ENCODE results near the gene CTNNA3.
"Not testable (repeated sequence)": the region's sequence is repeated elsewhere in the genome, so short reads cannot be mapped to it uniquely, and the experiment has no call there.

The CTNNA3 gene

GRCh38 chr10:67246066-67246555 lies 449.9 kb downstream of the CTNNA3 start:
- DNase-seq (ENCODE audit: low spot score): no peak

GRCh38 chr10:67242528-67242927 lies 453.5 kb downstream of the CTNNA3 start:
- no peak for DNase-seq (ENCODE audit: low spot score)

DNA sequence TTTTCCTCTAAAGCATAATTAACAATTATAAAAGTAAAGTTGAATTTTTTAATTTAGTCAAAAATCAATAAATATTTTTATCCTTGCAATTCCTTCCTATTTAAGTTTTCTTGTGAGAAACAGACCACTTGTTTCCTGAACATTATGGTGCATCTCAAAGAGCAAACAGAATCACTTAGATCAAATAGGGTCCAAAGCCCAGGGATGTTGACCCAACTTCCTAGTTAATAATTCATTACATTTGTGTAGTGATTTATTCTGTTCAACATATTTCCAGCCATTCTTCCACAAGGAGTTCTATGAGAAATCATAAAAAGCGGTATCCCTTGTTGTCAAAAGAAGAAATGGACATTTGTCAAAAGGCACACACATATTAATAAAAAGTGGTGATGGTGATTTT lies 454.5 kb downstream of the CTNNA3 start:
- DNase-seq (ENCODE audit: low spot score): no peak

- no peak for DNase-seq (ENCODE audit: low spot score)
These were observed 456.0 kb downstream of the CTNNA3 start for GRCh38 chr10:67239864-67240497.

DNA sequence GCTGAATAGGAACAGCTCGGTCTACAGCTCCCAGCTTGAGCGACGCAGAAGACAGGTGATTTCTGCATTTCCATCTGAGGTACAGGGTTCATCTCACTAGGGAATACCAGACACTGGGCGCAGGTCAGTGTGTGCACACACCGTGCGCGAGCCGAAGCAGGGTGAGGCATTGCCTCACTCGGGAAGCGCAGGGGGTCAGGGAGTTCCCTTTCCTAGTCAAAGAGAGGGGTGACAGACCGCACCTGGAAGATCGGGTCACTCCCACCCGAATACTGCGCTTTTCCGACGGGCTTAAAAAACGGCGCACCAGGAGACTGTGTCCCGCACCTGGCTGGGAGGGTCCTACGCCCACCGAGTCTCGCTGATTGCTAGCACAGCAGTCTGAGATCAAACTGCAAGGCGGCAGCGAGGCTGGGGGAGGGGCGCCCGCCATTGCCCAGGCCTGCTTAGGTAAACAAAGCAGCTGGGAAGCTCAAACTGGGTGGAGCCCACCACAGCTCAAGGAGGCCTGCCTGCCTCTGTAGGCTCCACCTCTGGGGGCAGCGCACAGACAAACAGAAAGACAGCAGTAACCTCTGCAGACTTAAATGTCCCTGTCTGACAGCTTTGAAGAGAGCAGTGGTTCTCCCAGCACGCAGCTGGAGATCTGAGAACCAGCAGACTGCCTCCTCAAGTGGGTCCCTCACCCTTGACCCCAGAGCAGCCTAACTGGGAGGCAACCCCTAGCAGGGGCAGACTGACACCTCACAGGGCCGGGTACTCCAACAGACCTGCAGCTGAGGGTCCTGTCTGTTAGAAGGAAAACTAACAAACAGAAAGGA lies 465.1 kb downstream of the CTNNA3 start:
- not testable (repeated sequence) for DNase-seq (ENCODE audit: low spot score)

GRCh38 chr10:67225226-67225625 lies 470.8 kb downstream of the CTNNA3 start:
- peak; percentile 3 for DNase-seq (ENCODE audit: low spot score)

DNA sequence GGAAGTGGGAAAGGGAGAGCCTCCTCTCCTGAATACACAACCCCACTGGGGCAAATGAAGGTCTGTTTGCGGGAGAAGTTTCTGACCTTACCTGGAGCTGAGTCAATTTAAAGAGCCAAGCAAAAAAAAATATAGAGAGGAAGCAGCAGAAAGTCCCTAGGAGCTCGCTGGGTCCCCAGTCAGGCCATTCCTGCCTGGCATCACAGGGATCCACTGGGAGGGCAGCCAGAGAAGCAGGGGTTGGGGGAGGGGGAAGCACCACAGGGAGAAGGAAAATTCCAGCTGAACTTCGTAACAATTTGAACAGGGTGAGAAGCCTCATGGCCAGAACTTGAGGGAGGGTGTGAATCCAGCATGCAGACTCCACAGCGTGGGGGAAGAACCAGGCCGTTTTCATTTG lies 471.4 kb downstream of the CTNNA3 start:
- DNase-seq (ENCODE audit: low spot score): no peak

DNA sequence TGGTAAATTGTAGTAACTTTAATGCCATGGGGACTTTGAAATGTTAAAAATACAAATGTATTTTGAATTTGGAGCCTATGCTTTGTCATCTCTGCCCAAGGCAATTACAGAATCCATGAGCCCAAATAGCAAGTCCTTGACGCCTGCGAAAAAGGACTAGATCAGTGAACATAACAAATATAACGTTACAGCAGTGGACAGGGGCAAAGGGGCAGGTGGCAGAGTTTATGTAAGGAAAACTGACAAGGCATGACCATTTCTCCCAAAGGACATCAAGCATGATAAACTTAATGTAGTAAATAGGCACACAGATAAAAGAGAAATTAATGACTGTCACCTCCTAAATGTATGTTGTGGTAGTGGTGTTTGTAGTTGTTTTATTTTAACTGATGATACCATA lies 473.1 kb downstream of the CTNNA3 start:
- DNase-seq (ENCODE audit: low spot score): no peak

DNA sequence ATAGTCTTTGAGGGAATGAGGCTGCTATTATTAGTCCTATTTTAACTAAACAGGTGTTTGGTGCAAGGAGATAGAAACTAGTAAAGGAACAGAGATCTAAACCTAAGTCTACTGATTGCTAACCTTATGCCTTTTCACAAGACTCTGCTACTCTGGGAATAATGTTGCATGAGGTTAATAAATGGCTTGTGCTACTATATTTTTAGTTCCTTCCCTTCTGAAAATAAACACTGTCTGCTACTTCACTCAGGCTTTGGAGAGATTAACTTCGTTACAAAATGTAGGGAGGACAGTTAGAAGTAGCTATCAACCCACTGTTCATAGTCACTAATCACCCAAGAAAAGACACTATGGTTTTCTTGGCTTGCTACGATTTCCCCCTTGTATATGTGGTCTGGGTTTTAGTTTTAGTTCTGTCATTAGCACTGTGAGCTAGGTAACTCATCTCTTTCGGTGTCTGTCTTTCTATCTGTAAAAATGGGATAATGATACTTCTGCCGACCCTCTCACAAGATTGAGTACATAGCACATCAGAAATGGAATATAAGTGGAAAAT lies 474.0 kb downstream of the CTNNA3 start:
- no peak for DNase-seq (ENCODE audit: low spot score)

GRCh38 chr10:67211680-67212079 lies 484.3 kb downstream of the CTNNA3 start:
- DNase-seq (ENCODE audit: low spot score): no peak

- not testable (repeated sequence) for DNase-seq (ENCODE audit: low spot score)
These were observed 488.1 kb downstream of the CTNNA3 start for GRCh38 chr10:67207923-67208322.

- no peak for DNase-seq (ENCODE audit: low spot score)
These were observed 495.0 kb downstream of the CTNNA3 start for GRCh38 chr10:67200913-67201564.

DNA sequence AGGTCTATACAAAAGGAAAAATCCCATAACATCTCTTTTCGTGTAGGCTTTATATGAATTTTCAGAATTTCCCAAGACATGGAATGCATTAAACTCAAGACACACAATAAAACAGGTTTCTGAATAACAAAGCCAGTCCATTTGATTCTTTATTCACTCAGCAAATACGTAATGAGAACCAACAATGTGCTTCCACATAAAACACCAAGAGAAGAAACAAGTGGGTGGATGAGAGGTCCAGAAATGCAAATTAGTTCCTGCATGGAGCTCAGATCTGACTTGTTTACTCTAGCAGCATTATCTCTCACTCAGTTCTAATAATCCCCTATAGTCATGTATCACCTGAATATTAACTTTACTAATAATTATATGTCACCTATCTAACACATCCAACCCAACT lies 520.6 kb downstream of the CTNNA3 start:
- no peak for DNase-seq (ENCODE audit: low spot score)

GRCh38 chr10:67173787-67174186 lies 522.2 kb downstream of the CTNNA3 start:
- DNase-seq (ENCODE audit: low spot score): no peak

DNA sequence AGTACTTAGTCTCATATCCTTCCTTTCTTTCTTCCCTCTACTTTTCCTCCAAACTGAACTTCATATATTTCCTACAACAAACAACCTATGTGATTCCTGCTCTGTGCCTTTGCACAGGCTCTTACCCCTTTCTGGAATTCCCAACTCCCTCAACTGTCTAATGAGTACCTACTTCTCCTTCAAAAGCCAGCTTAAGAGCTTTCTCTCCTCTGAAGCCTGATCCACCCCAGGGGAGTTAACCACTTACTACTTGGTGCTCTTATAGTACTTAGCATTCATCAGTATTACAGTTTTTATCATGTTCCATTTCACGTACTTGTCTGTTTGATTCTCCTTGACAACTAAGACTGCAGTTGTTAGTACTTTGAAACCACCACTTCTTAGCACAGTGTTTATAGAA lies 524.0 kb downstream of the CTNNA3 start:
- DNase-seq (ENCODE audit: low spot score): no peak

GRCh38 chr10:67156239-67156638 lies 539.8 kb downstream of the CTNNA3 start:
- DNase-seq (ENCODE audit: low spot score): no peak

DNA sequence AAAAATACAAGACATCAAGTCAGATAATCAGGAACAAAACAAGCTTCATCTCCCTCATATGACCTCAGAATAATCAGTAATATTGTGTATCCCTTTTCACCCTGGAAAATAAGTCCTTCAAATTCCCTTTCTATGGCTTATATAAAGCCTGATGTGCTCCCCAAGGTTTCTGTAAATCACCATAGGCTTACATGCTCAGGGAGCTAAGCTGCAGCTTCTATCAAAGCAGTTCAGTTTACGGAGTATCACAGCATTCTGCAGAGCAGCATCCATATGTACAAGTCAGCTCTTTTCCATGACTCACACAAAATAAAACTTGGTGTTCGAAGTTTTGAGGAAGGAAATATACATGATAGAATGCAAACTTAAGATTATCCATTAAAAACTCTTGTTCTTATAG lies 544.5 kb downstream of the CTNNA3 start:
- DNase-seq (ENCODE audit: low spot score): no peak

GRCh38 chr10:67144530-67144929 lies 551.5 kb downstream of the CTNNA3 start:
- DNase-seq (ENCODE audit: low spot score): no peak

DNA sequence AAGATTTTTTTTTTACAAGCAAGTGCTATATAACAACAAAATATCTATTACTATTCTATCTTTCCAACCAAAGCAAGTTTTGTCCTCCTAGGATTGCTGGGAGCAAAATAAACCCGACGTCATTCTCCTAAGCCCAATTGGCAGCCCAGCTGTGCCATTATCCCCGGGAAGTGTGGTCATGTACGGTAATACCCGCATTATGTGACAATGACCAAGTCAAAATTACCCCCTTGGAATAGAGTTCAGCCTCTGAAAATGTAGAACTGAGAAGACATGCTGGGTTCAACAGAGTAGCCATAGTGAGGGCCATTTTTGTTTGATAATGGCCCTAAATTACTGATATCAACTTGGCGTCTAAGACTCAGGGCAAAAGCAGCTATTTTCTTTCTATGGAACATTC lies 554.7 kb downstream of the CTNNA3 start:
- DNase-seq (ENCODE audit: low spot score): no peak

DNA sequence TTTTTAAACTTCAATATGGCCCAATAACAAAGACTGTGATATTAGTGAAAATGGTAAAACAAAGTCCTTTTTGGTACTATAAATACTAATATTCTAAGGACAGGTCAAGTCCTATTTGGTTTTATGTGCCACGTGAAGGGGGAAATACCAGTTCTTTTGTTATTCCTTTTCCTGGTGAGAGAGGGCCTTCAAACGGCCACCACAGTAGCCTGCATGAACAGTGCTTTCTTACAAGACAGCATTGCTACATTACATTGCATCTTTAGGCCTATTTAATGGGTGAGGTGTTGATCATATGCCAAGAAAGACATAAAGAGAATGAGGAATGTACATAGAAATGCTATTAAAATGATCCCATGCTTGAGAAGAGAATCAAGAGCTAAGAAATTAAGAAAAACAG lies 555.4 kb downstream of the CTNNA3 start:
- DNase-seq (ENCODE audit: low spot score): no peak

- no peak for DNase-seq (ENCODE audit: low spot score)
These were observed 568.6 kb downstream of the CTNNA3 start for GRCh38 chr10:67127441-67127840.

DNA sequence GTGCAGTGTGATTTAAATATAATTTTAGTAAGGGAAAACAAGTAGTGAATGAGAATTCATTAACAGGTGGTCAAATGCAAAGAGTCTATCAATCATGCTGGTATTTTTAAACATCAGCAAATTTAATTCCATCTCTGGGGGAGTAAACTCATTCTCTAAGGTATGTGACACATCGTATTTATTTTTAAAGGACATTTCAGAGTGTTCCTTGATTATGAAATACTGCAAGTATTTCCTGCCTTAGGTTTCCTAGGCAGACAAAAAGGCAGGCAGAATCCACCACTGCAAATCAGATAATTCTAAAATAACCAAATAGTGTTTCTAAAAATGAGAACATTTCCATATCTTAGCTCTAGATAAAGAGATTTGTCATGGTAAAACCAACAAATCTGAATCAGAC lies 576.3 kb downstream of the CTNNA3 start:
- DNase-seq (ENCODE audit: low spot score): no peak

GRCh38 chr10:67115972-67116371 lies 580.0 kb downstream of the CTNNA3 start:
- DNase-seq (ENCODE audit: low spot score): no peak

Measured in NAMALWA (cell line).